GM12872 (cell line): ENCODE data around the gene BAZ1B.

Source experiments
- CTCF ChIP-seq: IDR thresholded peaks from 3 replicates; pipeline ENCODE4 v1.5.1; 2011; ENCODE audit warnings: low read depth, mild to moderate bottlenecking, low read length, moderate library complexity; ENCODE audit not compliant: insufficient read depth

BAZ1B gene

GRCh38 chr7:73435471-73436009 is 86.6 kb downstream of the BAZ1B start:
- no peak for TF ChIP-seq CTCF

GRCh38 chr7:73434701-73435069 is 87.4 kb downstream of the BAZ1B start:
- no peak for TF ChIP-seq CTCF

GRCh38 chr7:73433924-73434700 is 88.0 kb downstream of the BAZ1B start:
- TF ChIP-seq CTCF, result no peak

- no peak for TF ChIP-seq CTCF
Observed at GRCh38 chr7:73432676-73433075, 89.4 kb downstream of the BAZ1B start.

GRCh38 chr7:73431041-73431835 is 90.9 kb downstream of the BAZ1B start:
- no peak for TF ChIP-seq CTCF

- TF ChIP-seq CTCF, result no peak
Observed at GRCh38 chr7:73429622-73430505, 92.2 kb downstream of the BAZ1B start.

GRCh38 chr7:73429215-73429614 is 92.9 kb downstream of the BAZ1B start:
- TF ChIP-seq CTCF, result no peak
